A673 (cell line): Measurements from ENCODE around the gene PACRG. TPM values are rescaled to one million over a fixed set of nuclear protein-coding genes. Genes with fewer than 3 reads are reported as not detected.
A peak's percentile ranks its signal among the peaks of the same experiment; 100 is the strongest.

Experiments used
- BruUV-seq: library from RNA; stranded (reverse); fragments of 400-500 nt; replicated peaks from 2 replicates; lab custom pipeline; 2021; lab: Mats Ljungman, UMichigan
- CTCF ChIA-PET: fragments of 300-600 bp; sonication (Branson Sonifier 250); formaldehyde crosslinking; loops from one replicate; lab custom pipeline; 2022; ENCODE audit warnings: antibody characterized with exemption; lab: Charles Lee
- POLR2A ChIA-PET: fragments of 300-600 bp; sonication (Branson Sonifier 250); formaldehyde crosslinking; loops from one replicate; lab custom pipeline; 2022; ENCODE audit warnings: antibody characterized with exemption; ENCODE audit not compliant: low non-redundant PET; lab: Charles Lee
- DNase-seq: peaks from one replicate; pipeline ENCODE4 v3.0.0-alpha.2; 2015; ENCODE audit warnings: low spot score
- H3K27ac ChIP-seq: fragments of 200-600 bp; sonication (generic); 2 replicates; pipeline ENCODE4 v1.5.1; 2016; ENCODE audit warnings: mixed run types, low read depth, mild to moderate bottlenecking, mixed read lengths, antibody characterized with exemption, low read length; ENCODE audit not compliant: poor library complexity, severe bottlenecking
- H3K27me3 ChIP-seq: fragments of 200-600 bp; sonication (generic); replicated peaks from 2 replicates; pipeline ENCODE4 v1.6.1; 2017; ENCODE audit warnings: mixed run types, low read depth, mild to moderate bottlenecking, mixed read lengths, antibody characterized with exemption, low read length; ENCODE audit not compliant: insufficient read depth, poor library complexity
- H3K36me3 ChIP-seq: fragments of 200-600 bp; sonication (generic); 2 replicates; pipeline ENCODE4 v1.6.1; 2016; ENCODE audit warnings: mixed run types, mild to moderate bottlenecking, mixed read lengths, antibody characterized with exemption, low read length; ENCODE audit not compliant: insufficient read depth, poor library complexity, severe bottlenecking
- H3K4me1 ChIP-seq: fragments of 200-600 bp; sonication (generic); 2 replicates; pipeline ENCODE4 v1.6.1; 2017; ENCODE audit warnings: mixed run types, mild to moderate bottlenecking, mixed read lengths, antibody characterized with exemption, low read length; ENCODE audit not compliant: insufficient read depth, poor library complexity, severe bottlenecking
- H3K4me3 ChIP-seq: fragments of 200-600 bp; sonication (generic); 2 replicates; pipeline ENCODE4 v1.5.1; 2016; ENCODE audit warnings: low read depth, mixed run types, mild to moderate bottlenecking, mixed read lengths, low read length; ENCODE audit not compliant: poor library complexity, severe bottlenecking
- H3K9me3 ChIP-seq: fragments of 200-600 bp; sonication (generic); 2 replicates; pipeline ENCODE4 v1.6.1; 2016; ENCODE audit warnings: mixed run types, low read depth, mild to moderate bottlenecking, mixed read lengths, antibody characterized with exemption, low read length; ENCODE audit not compliant: poor library complexity, severe bottlenecking
- CTCF ChIP-seq: fragments of 300-800, 200-600 bp; sonication (generic); conservative IDR thresholded peaks from 2 replicates; pipeline ENCODE4 v1.5.1; 2017; ENCODE audit warnings: low read depth, mild to moderate bottlenecking, antibody characterized with exemption, low read length, moderate library complexity, mixed read lengths
- EZH2 ChIP-seq: fragments of 200-600 bp; sonication (generic); IDR thresholded peaks from 2 replicates; pipeline ENCODE4 v1.6.1; 2017; ENCODE audit warnings: borderline replicate concordance, low read depth, mild to moderate bottlenecking, mixed read lengths, antibody characterized with exemption, low read length; ENCODE audit not compliant: poor library complexity, severe bottlenecking
- intact Hi-C: fragments of 100-400 bp; cut with micrococcal nuclease; formaldehyde crosslinking; loops from one replicate; pipeline ENCODE4 v1.10.0; 2022; ENCODE audit not compliant: unreplicated experiment
- total RNA-seq: library from RNA; stranded (reverse); gene quantifications from 2 replicates; pipeline ENCODE4 v1.2.3, GENCODE V29; 2021

The PACRG gene
- total RNA-seq, 1 experiment from 2014 or later = not detected

GRCh38 chr6:163133017-163133416, 405.2 kb downstream of the PACRG start:
- DNase-seq = no peak
- intact Hi-C loops = no loop called here
- no peaks in the 10 kb centered on the region for H3K9me3 ChIP-seq
- no peaks in the 10 kb centered on the region for H3K27me3 ChIP-seq
- CTCF ChIA-PET = no interaction called here
- BruUV-seq = no TSS peak
- POLR2A ChIA-PET = no interaction called here
- H3K4me1 ChIP-seq = peaks cover 11% of the 10 kb centered on the region
- H3K36me3 ChIP-seq = no peaks in the 10 kb centered on the region
- no peak overlapping the region for H3K4me3 ChIP-seq
- H3K27ac ChIP-seq = no peak overlapping the region
- TF ChIP-seq CTCF (no peak), EZH2 (no peak)

DNA sequence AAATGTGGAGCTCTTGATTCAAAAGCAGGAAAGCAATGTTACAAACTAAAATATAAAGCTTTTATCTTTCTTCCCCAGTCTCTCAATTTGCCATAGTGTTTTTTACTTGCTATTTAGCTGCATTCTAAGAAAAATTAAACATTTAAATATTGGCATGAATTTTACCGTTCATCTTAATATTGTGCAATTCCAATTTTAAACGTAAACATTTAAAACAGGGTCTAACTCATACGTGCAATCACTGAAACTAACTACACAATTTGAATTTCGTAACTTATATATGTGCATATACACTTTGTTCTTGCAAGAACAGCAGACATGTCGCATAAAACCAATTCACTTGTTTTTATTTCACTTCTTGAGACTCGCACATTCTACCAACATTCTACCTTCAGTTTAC, 405.9 kb downstream of the PACRG start:
- no peaks in the 10 kb centered on the region for H3K36me3 ChIP-seq
- no peaks in the 10 kb centered on the region for H3K27me3 ChIP-seq
- ChIA-PET POLR2A (no interaction called here), CTCF (no interaction called here)
- H3K9me3 ChIP-seq = no peaks in the 10 kb centered on the region
- no peak overlapping the region for H3K4me3 ChIP-seq
- TF ChIP-seq CTCF (no peak), EZH2 (no peak)
- no TSS peak for BruUV-seq
- H3K4me1 ChIP-seq = peaks cover 11% of the 10 kb centered on the region
- no peak overlapping the region for H3K27ac ChIP-seq
- intact Hi-C loops = no loop called here
- no peak for DNase-seq

DNA sequence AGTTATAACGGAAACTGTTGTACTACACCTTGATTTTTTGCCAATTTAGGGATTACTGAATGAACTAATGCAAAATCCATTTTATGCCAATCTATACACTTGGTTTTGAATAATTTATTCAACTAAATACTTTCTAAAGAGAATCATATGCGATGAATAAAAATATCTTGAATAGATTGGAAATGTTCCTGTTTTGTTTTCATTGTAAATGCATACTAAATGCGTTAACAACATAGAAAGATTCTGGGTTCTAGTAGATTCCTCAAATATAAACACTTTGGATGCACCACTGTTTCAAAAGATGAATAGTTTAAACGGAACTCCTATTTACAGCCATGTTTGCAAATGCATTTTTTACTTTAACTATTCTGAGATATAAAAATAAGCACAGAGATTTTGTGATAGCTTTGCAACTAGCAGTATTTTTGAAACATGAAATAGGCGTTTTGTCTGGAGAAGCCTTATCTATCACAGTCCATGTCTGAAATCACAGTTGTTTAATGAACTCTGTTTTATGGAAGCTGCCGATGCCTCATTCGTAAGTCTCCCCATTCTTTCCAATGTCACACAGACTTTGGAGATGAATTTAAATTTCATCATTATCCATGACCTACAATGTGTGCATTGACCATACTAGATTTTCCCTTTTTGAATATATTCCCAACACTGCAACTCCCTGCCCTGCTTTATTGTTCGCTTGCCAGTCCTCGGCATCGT, 409.1 kb downstream of the PACRG start:
- Histone ChIP-seq H3K27ac (no peak overlapping the region), H3K4me1 (peaks cover 11% of the 10 kb centered on the region), H3K27me3 (no peaks in the 10 kb centered on the region), H3K36me3 (no peaks in the 10 kb centered on the region), H3K4me3 (no peak overlapping the region), H3K9me3 (no peaks in the 10 kb centered on the region)
- no TSS peak for BruUV-seq
- ChIA-PET POLR2A (interaction anchor here (0.6 kb wide), 1 partner anchor 323 kb away, joined by 4 read pairs; no protein-coding TSS in a partner anchor), CTCF (no interaction called here)
- peak; percentile 17 for DNase-seq
- intact Hi-C loops = no loop called here
- no peak for TF ChIP-seq EZH2
- TF ChIP-seq CTCF = no peak
